Activated CD8-positive, alpha-beta memory T cell treated with anti-CD3 and anti-CD28 coated beads, Interleukin-2, amount 50 U/mL, for 24 hours (primary cell): ENCODE measurements around the gene EDDM13.
A peak's percentile ranks its signal among the peaks of the same experiment; 100 is the strongest.
"Not testable (repeated sequence)": the region's sequence is repeated elsewhere in the genome, so short reads cannot be mapped to it uniquely, and the experiment has no call there.

Experiments
- DNase-seq: peaks from one replicate; pipeline ENCODE4 v3.0.0-alpha.2; 2020; ENCODE audit errors: extremely low read depth

EDDM13 gene

GRCh38 chr19:56321254-56321988 lies 48.9 kb downstream of the EDDM13 start:
- DNase-seq: no peak

GRCh38 chr19:56321989-56322440 lies 49.5 kb downstream of the EDDM13 start:
- no peak for DNase-seq

DNA sequence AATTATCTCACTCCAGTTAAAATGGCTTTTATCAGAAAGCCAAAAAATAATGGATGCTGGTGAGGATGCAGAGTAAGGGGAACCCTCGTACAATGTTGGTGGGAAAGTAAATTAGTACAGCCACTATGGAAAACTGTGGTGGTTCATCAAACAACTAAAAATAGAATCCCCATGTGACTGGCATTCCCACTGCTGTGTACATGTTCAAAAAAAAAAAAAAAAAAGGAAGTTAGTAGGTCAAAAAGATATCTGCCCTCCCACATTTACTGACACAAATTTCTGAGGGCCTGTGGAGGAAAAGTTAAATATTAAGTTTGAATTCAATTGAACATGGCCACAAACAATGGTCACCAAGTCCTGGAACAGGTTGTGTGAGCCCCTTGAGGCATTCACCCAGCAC lies 51.9 kb downstream of the EDDM13 start:
- no peak for DNase-seq

DNA sequence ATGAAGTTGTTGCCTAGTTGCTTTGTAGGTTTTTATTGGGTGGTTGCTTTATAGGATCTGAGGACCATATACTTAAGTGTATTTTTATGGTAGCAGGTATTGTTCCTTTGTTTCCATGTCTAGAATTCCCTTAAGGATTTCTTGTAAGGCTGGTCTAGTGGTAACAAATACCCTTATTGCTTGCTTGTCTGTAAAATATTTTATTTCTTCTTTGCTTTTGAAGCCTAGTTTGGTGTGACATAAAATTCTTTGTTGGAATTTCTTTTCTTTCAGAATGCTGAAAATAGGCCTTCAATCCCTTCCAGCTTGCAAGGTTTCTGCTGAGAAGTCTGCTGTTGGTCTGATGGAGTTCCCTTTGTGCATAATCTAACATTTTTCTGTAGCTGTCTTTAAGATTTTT lies 60.1 kb downstream of the EDDM13 start:
- no peak for DNase-seq

DNA sequence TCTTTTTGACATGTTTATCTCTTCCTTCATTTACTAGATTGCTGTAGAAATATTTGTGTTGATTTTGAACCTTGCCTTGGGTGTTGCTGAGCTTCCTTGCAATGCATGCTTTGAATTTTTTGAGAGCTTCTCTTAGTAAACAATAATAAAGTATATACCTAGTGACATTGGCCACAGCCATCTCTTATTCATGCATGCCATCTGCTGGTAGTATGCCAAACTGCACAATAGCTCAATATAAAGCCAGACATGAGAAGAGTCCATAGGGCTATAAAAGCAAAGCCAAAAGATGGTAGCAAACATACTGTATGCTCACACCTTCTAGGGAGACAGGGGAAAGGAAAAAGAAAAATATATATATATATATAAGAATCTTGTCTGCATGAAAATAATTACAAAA lies 61.0 kb downstream of the EDDM13 start:
- no peak for DNase-seq

GRCh38 chr19:56335371-56335770 lies 62.8 kb downstream of the EDDM13 start:
- DNase-seq: not testable (repeated sequence)

DNA sequence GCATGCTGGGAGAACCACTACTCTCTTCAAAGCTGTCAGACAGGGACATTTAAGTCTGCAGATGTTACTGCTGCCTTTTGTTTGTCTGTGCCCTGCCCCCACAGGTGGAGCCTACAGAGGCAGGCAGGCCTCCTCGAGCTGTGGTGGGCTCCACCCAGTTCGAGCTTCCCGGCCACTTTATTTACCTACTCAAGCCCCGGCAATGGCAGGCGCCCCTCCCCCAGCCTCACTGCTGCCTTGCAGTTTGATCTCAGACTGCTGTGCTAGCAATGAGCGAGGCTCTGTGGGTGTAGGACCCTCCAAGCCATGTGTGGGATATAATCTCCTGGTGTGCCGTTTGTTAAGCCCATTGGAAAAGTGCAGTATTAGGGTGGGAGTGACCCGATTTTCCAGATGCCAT lies 64.5 kb downstream of the EDDM13 start:
- not testable (repeated sequence) for DNase-seq

GRCh38 chr19:56339031-56339430 lies 66.5 kb downstream of the EDDM13 start:
- DNase-seq: not testable (repeated sequence)

GRCh38 chr19:56341948-56342347 lies 69.4 kb downstream of the EDDM13 start:
- no peak for DNase-seq

DNA sequence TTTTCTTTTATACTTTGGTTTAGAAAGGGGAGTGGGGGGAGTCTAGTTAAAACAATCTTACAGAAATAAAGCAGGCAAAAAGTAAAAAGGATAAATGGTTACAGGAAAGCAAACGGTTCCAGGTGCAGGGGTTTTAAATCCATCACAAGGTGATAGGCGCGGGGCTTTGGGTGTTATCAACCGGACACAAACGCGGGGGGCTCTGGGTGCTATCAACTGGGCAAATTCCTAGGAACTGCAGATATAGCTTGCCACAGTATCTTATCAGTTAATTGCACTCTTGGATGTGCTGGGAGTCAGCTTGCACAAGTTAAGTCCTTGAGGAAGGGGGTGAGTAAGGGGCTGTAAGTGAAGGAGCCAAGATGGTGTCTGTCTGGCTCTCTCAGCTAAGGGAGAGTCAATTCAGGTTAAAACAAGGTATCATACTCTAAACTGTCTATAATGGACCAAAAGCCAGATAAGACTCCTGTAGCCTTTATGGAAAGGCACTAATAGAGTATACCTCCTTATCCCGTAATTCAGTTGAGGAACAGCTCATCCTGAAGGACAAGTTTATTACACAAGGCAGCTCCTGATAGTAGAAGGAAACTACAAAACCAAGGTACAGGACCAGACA lies 74.7 kb downstream of the EDDM13 start:
- no peak for DNase-seq

DNA sequence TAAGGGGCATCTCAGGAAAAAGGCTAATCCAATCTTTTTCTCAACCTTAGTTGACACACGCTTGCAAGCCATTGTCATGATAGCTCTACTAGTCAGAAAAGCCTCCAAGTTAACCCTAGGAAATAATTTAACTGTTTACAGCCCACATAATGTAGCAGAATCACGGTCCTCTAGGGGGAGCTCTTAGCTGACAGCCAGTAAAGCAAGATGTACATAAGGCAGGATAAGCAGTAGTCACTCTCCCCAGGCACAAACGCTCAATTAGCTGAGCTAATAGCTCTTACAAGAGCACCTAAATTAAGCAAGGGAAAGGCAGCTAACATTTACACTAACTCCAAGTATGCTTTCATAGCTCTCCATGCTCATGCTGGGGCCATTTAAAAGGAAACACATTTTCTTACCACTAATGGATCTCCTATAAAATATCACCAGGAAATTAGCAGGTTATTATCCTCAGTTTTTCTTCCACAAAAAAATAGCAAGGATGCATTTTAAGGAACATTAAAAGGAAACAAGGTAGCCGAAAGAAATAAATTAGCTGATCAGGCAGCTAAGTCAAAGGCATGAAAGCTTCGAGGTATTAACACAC lies 75.8 kb downstream of the EDDM13 start:
- DNase-seq: no peak

DNA sequence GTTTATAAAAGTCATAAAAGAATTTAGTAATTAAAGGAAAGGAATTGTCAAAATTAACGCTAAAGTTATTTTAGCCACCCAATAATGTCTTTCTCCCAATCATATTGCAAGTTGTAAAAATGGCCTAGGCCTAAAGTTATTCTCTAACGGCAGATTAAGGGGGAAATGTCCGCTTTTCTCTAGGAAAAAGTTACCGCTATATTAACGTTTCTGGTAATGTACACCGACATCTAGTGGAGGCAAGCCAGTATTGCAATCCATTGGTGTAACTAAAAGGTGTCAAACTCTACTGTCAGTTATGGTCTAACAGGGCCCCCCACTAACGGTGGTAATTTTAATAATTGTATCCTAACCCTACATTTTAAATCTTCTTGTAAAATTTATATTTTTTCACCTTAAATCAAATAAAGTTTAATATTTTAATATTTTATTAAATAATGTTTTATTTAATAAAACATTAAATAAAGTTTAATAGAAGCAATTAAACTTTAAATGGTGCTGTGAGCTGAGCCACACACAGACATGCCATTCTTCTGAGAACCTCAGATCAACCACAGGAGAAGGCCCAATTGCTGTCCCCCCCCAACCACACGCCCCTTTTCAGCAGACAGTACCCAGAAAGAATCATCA lies 78.0 kb downstream of the EDDM13 start:
- DNase-seq: peak; percentile 15

DNA sequence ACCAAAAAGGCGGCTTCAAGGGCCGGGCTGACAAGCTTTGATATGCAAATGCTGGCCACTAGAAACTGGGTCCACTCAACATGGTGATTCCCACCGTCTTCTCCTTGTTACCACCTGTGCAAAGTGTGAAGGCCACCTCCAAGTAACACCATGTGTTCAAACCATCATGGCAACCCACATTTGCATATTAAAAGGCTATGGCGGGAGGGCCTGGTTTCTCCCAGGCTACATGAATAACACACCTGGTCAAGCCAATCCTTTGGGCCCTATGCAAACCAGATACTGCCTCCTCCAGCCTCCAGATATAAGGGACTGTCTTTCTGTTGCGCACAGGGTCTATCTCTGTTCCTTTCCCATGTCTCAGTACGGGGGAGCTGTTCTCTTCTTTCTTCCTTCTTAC lies 78.7 kb downstream of the EDDM13 start:
- DNase-seq: no peak

DNA sequence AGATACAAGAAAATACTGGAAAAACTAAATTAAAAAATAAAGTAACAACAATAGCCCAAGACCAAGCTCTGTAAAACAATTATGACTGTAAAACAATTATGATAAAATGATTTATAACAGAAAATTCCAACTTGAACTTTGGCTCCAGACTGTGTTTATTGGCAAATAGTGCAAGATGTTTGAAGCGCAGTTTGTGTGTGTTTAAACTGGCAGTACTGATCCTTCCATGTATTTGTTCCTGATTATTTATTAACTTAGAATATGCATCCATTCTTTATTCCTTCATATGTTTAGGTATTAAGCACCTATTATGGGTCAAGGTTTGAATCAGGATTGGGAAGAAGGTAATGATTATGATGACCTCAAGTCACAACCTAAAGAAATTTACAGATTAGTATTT lies 83.0 kb downstream of the EDDM13 start:
- no peak for DNase-seq

- no peak for DNase-seq
Observed at GRCh38 chr19:56356944-56357343, 84.4 kb downstream of the EDDM13 start.
